ENCODE measurements around the gene CASR.

CASR gene

DNA sequence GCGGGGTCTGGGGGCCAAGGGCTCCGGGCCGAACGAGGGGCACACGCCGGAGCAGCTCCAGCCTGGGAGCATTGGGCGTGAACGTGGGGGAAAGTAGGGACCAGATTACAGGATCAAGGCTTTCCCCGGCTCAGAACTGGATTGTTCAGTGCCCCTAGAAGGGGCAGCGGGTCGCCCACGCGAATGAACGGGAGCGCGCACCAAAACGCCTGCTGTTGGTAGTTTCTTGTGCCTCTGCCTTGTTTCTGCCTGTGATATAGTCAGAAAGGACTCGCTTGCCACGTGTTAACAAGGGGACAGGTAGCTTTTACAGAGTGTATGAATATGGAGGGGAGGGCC is 1.1 kb downstream of the CASR start:
- no peaks in the 10 kb centered on the region for H3K36me3 ChIP-seq (ENCODE audit: control insufficient read depth, insufficient read depth, low read length)
- peak; percentile 1 for DNase-seq (ENCODE audit: extremely low read depth, insufficient read length)
- H3K4me3 ChIP-seq (replicated peaks; ENCODE audit: low read depth, low read length), result no peak overlapping the region
- H3K27me3 ChIP-seq (replicated peaks; ENCODE audit: control insufficient read depth, insufficient read depth, low read length), result no peaks in the 10 kb centered on the region; the same call in 1 of the 2 replicates
- TF ChIP-seq, protein P1, sequence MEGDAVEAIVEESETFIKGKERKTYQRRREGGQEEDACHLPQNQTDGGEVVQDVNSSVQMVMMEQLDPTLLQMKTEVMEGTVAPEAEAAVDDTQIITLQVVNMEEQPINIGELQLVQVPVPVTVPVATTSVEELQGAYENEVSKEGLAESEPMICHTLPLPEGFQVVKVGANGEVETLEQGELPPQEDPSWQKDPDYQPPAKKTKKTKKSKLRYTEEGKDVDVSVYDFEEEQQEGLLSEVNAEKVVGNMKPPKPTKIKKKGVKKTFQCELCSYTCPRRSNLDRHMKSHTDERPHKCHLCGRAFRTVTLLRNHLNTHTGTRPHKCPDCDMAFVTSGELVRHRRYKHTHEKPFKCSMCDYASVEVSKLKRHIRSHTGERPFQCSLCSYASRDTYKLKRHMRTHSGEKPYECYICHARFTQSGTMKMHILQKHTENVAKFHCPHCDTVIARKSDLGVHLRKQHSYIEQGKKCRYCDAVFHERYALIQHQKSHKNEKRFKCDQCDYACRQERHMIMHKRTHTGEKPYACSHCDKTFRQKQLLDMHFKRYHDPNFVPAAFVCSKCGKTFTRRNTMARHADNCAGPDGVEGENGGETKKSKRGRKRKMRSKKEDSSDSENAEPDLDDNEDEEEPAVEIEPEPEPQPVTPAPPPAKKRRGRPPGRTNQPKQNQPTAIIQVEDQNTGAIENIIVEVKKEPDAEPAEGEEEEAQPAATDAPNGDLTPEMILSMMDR (IDR thresholded peaks at IDR 0.05; ENCODE audit: insufficient read depth, low read length, poor library complexity, severe bottlenecking), result no peak

DNA sequence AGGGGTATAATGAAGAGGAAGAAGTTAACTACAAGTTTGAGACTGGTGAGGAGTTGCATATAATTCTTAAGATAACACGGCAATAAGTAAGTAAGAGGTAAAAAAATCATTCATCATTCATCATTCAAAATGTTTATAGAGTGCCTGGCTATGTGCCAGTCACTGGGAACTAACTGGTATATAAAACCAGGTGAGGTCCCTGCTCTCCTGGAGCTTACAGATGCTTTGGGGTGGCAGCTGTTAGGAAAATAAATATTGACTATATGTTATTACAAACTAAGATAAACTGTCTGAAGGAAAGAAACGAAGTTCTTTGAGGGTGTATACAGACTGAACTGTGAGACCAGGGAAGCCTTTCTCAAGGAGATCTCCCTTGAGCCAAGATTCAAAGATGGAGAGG is 2.9 kb downstream of the CASR start:
- H3K4me3 ChIP-seq (replicated peaks; ENCODE audit: low read depth, low read length), result no peak overlapping the region
- no peaks in the 10 kb centered on the region; the same call in 1 of the 2 replicates for H3K27me3 ChIP-seq (replicated peaks; ENCODE audit: control insufficient read depth, insufficient read depth, low read length)
- no peaks in the 10 kb centered on the region for H3K36me3 ChIP-seq (ENCODE audit: control insufficient read depth, insufficient read depth, low read length)
- TF ChIP-seq, protein P1 (IDR thresholded peaks at IDR 0.05; ENCODE audit: insufficient read depth, low read length, poor library complexity, severe bottlenecking), result no peak
- DNase-seq (ENCODE audit: extremely low read depth, insufficient read length), result no peak

DNA sequence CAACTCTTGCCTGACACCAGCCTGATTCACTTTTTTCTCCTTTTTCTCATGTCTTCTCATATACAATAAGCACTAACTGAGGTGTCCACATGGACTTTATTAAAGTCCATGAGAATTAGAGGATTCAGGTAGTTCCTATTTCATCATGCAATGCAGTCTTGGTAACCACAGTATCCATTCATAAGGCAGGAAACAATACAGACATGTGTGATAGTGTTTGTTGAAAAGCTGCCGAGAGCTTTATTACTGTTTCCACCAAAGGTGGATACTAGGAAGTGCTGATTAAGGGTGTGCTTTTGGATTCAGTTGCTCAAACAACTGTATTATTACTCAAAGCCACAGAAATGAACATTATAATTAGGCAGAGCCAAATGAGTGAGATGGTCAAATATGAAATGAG is 5.3 kb downstream of the CASR start:
- no peak for DNase-seq (ENCODE audit: extremely low read depth, insufficient read length)
- TF ChIP-seq, protein P1 (IDR thresholded peaks at IDR 0.05; ENCODE audit: insufficient read depth, low read length, poor library complexity, severe bottlenecking), result no peak
- no peak overlapping the region for H3K4me3 ChIP-seq (replicated peaks; ENCODE audit: low read depth, low read length)
- no peaks in the 10 kb centered on the region; the same call in 1 of the 2 replicates for H3K27me3 ChIP-seq (replicated peaks; ENCODE audit: control insufficient read depth, insufficient read depth, low read length)
- H3K36me3 ChIP-seq (ENCODE audit: control insufficient read depth, insufficient read depth, low read length), result no peaks in the 10 kb centered on the region

DNA sequence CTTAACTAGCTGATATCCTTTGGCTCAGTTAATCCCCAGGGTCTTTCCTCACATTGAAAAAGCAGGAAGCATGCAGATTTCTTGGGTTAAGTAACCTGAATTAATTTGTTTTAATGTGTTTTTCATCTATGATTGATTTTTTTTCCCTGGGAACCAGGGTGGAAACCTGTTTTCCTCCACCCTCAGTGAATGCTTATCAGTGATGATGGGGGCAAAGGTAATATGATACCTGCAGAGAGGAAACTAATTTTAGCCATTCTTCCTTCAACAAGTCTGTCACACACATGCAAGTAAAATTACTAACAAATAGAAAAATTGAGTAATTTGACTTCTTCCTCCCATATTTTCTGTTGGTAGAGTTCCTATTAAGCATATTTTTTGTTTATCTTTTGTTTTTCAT is 5.9 kb downstream of the CASR start:
- no peaks in the 10 kb centered on the region for H3K36me3 ChIP-seq (ENCODE audit: control insufficient read depth, insufficient read depth, low read length)
- DNase-seq (ENCODE audit: extremely low read depth, insufficient read length), result no peak
- TF ChIP-seq, protein P1 (IDR thresholded peaks at IDR 0.05; ENCODE audit: insufficient read depth, low read length, poor library complexity, severe bottlenecking), result no peak
- H3K4me3 ChIP-seq (replicated peaks; ENCODE audit: low read depth, low read length), result no peak overlapping the region
- no peaks in the 10 kb centered on the region; the same call in 1 of the 2 replicates for H3K27me3 ChIP-seq (replicated peaks; ENCODE audit: control insufficient read depth, insufficient read depth, low read length)

DNA sequence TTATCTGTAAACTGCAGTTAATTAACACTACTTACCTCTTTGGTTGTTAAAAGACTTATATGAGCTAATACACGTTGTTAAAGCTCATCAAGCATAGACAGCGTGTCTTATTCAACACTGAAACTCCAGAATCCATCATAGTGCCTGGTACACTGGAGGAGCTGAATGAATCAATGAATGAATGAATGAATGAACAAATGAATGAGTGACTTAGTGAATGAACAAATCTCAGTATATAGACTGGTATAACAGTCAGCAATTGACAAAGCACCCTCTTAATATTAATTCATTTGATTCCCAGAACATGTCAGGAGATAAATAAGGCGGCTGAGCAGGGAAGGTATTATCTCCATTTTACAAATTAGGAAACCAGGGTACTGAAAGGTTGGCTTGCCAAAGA is 7.1 kb downstream of the CASR start:
- TF ChIP-seq, protein P1 (IDR thresholded peaks at IDR 0.05; ENCODE audit: insufficient read depth, low read length, poor library complexity, severe bottlenecking), result no peak
- Histone ChIP-seq H3K4me3 (replicated peaks; ENCODE audit: low read depth, low read length) (no peak overlapping the region), H3K27me3 (replicated peaks; ENCODE audit: control insufficient read depth, insufficient read depth, low read length) (no peaks in the 10 kb centered on the region), H3K36me3 (ENCODE audit: control insufficient read depth, insufficient read depth, low read length) (no peaks in the 10 kb centered on the region)
- no peak for DNase-seq (ENCODE audit: extremely low read depth, insufficient read length)

DNA sequence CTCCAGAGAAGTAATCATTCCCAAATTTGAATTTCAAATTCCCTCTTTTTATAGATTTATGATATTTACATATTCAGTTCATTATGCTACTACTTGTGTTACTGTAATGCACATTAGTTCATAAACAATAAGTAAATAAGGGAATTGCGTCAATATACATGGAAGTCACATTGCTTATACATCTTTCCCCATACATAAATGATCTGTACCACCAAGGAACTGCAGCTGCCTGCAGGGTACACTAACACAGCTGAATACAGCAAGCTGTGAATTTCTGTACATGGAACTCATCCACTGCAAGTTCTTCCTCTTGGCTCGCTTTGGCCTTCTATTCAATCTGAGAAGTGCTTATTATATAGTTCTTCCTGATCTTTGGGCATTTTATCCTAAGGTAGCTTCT is 15.5 kb downstream of the CASR start:
- TF ChIP-seq, protein P1 (IDR thresholded peaks at IDR 0.05; ENCODE audit: insufficient read depth, low read length, poor library complexity, severe bottlenecking), result no peak
- no peak for DNase-seq (ENCODE audit: extremely low read depth, insufficient read length)
- no peak overlapping the region for H3K4me3 ChIP-seq (replicated peaks; ENCODE audit: low read depth, low read length)
- H3K27me3 ChIP-seq (replicated peaks; ENCODE audit: control insufficient read depth, insufficient read depth, low read length), result no peaks in the 10 kb centered on the region
- no peaks in the 10 kb centered on the region for H3K36me3 ChIP-seq (ENCODE audit: control insufficient read depth, insufficient read depth, low read length)

Measured in GM06990 (cell line).